GM12878 (cell line): Measurements from ENCODE around the gene SLC6A20. TPM values are rescaled to one million over a fixed set of nuclear protein-coding genes. Genes with fewer than 3 reads are reported as not detected.
A peak's percentile ranks its signal among the peaks of the same experiment; 100 is the strongest.

Experiments used
- ATAC-seq: fragments of 200-7000 bp; cut with Tn5 transposase; 3 replicates; pipeline ENCODE4 v1.9.1; 2020; ENCODE audit warnings: mild to moderate bottlenecking, moderate library complexity
- BruUV-seq: library from RNA; stranded (reverse); fragments of 400-500 nt; replicated peaks from 2 replicates; lab custom pipeline; 2021; lab: Mats Ljungman, UMichigan
- CTCF ChIA-PET: fragments of 300-600 bp; sonication (Branson Sonifier 250); formaldehyde crosslinking; extraction: SDS; loops from one replicate; lab custom pipeline; 2021; ENCODE audit warnings: inconsistent platforms; lab: Yijun Ruan, JAX
- POLR2A ChIA-PET: fragments of 350-600 bp; formaldehyde crosslinking; extraction: SDS; loops from one replicate; lab custom pipeline; 2021; ENCODE audit warnings: inconsistent platforms; lab: Charles Lee
- RAD21 ChIA-PET: fragments of 300-600 bp; sonication (Branson Sonifier 250); formaldehyde crosslinking; loops from one replicate; lab custom pipeline; 2023; ENCODE audit warnings: antibody characterized with exemption; ENCODE audit not compliant: unreplicated experiment; lab: Charles Lee
- SMC1A ChIA-PET: fragments of 300-600 bp; sonication (Branson Sonifier 250); formaldehyde crosslinking; loops from one replicate; lab custom pipeline; 2023; ENCODE audit not compliant: unreplicated experiment, uncharacterized antibody; lab: Charles Lee
- DNase-seq: peaks from one replicate; pipeline ENCODE4 v3.0.0-alpha.2; 2011; ENCODE audit warnings: low read depth, low spot score
- FAIRE-seq: peaks from 3 replicates; lab custom pipeline; 2011; peaks lifted over from hg19 to GRCh38; lab: Jason Lieb, UNC
- H2AFZ ChIP-seq: 2 replicates; pipeline ENCODE4 v1.6.0; 2011; ENCODE audit warnings: low read depth, low read length, control low read depth; ENCODE audit not compliant: control insufficient read depth
- H3K27ac ChIP-seq: 2 replicates; pipeline ENCODE4 v1.5.1; 2011; ENCODE audit warnings: control low read depth; ENCODE audit not compliant: control insufficient read depth, insufficient read depth
- H3K27me3 ChIP-seq, 2 experiments: replicated peaks in 1 of 2; 2 replicates each; pipeline versions ENCODE4 v1.6.0 to v1.6.1; 2011; ENCODE audit warnings: low read length in 1 of 2; ENCODE audit not compliant: control insufficient read depth in 2 of 2, insufficient read depth in 2 of 2
- H3K36me3 ChIP-seq, 2 experiments: 2 replicates each; pipeline ENCODE4 v1.5.1; 2011; ENCODE audit warnings: low read length in 1 of 2; ENCODE audit not compliant: control insufficient read depth in 2 of 2, insufficient read depth in 2 of 2
- H3K4me1 ChIP-seq: 2 replicates; pipeline ENCODE4 v1.6.1; 2011; ENCODE audit warnings: mild to moderate bottlenecking, low read length, moderate library complexity, mixed read lengths; ENCODE audit not compliant: control insufficient read depth, insufficient read depth
- H3K4me2 ChIP-seq: 2 replicates; pipeline ENCODE4 v1.6.0; 2011; ENCODE audit warnings: control low read depth; ENCODE audit not compliant: control insufficient read depth, insufficient read depth
- H3K4me3 ChIP-seq: fragments of 200-600 bp; sonication (generic); 2 replicates; pipeline ENCODE4 v1.5.1; 2016
- H3K79me2 ChIP-seq: 2 replicates; pipeline ENCODE4 v1.6.0; 2011; ENCODE audit warnings: low read length; ENCODE audit not compliant: control insufficient read depth, insufficient read depth
- H3K9ac ChIP-seq: 2 replicates; pipeline ENCODE4 v1.8.0; 2011; ENCODE audit warnings: low read length, control low read depth, mixed read lengths; ENCODE audit not compliant: control insufficient read depth, insufficient read depth
- H3K9me3 ChIP-seq: replicated peaks from 3 replicates; pipeline ENCODE4 v1.5.1; 2011; ENCODE audit warnings: mild to moderate bottlenecking, low read length; ENCODE audit not compliant: control insufficient read depth, insufficient read depth
- H4K20me1 ChIP-seq: 2 replicates; pipeline ENCODE4 v1.6.0; 2011; ENCODE audit not compliant: control insufficient read depth, insufficient read depth
- BMI1 ChIP-seq: fragments of 450-650 bp; IDR thresholded peaks from 2 replicates; pipeline ENCODE4 v1.6.1; 2016; ENCODE audit warnings: mild to moderate bottlenecking, moderate library complexity, borderline replicate concordance
- CBX3 ChIP-seq: fragments of 200-600 bp; sonication (generic); IDR thresholded peaks from 2 replicates; pipeline ENCODE4 v1.6.1; 2016; ENCODE audit warnings: low read depth, borderline replicate concordance
- CUX1 ChIP-seq: IDR thresholded peaks from 2 replicates; pipeline ENCODE4 v1.6.1; 2012; ENCODE audit warnings: improper control_type of control experiment, low read depth, low read length; ENCODE audit not compliant: insufficient replicate concordance
- ETV6 ChIP-seq, 2 experiments: fragments of 450-650 bp in 1 of 2; IDR thresholded peaks in 1 of 2; conservative IDR thresholded peaks in 1 of 2; 2 replicates each; pipeline ENCODE4 v1.6.1; 2014; ENCODE audit warnings: antibody characterized with exemption in 1 of 2, borderline replicate concordance in 1 of 2, low read depth in 1 of 2, mild to moderate bottlenecking in 1 of 2, moderate library complexity in 1 of 2
- SMARCA5 ChIP-seq: fragments of 450-650 bp; IDR thresholded peaks from 2 replicates; pipeline ENCODE4 v1.6.1; 2017; ENCODE audit warnings: mild to moderate bottlenecking
- SREBF2 ChIP-seq: IDR thresholded peaks from 2 replicates; pipeline ENCODE4 v1.6.1; 2012; ENCODE audit warnings: mild to moderate bottlenecking, low read length
- WGBS: methylation state at CpG from one replicate; pipeline ENCODE4 v1.1.6; 2016; ENCODE audit warnings: low lambda C conversion rate; ENCODE audit not compliant: insufficient replicate concordance, insufficient coverage; ENCODE audit errors: missing lambda C conversion rate; 5-methylcytosine and 5-hydroxymethylcytosine counted together
- in situ Hi-C: fragments of 300-500 bp; cut with MboI; formaldehyde crosslinking; loops from 9 replicates; pipeline ENCODE4 v1.14.3; 2018; ENCODE audit warnings: mixed read lengths
- intact Hi-C: fragments of 100-400 bp; cut with micrococcal nuclease; formaldehyde crosslinking; loops from one replicate; pipeline ENCODE4 v1.14.2; 2022; ENCODE audit not compliant: unreplicated experiment
- polyA plus RNA-seq, 11 experiments: library from polyadenylated mRNA; depleted of rRNA in 4 of 11; unstranded in 6 of 11; stranded (reverse) in 5 of 11; fragments of >200 nt; fragmentation: Nextera tagmentation in 4 of 11; fragmentation: Illumina TruSeq in 1 of 11; extraction: Ambion mirVana in 4 of 11; extraction: Trizol in 1 of 11; gene quantifications; 1 replicate in 1 of 11; 2 replicates in 10 of 11; pipeline versions ENCODE4 v1.2.1 to v1.2.3, GENCODE V29; 2011 to 2016; ENCODE audit warnings: inconsistent platforms in 2 of 11, missing spikeins in 2 of 11, low read depth in 1 of 11
- total RNA-seq, 4 experiments: library from RNA; depleted of rRNA in 3 of 4; stranded (reverse); fragments of >200 nt in 3 of 4; fragmentation: Illumina TruSeq in 1 of 4; extraction: Trizol in 1 of 4; gene quantifications; 2 replicates each; pipeline versions ENCODE4 v1.2.1 to v1.2.3, GENCODE V29; 2013 to 2021

Gene SLC6A20
- total and polyA plus RNA-seq, 10 of the 15 experiments (the other 5 are each of a cell fraction or from before 2014, with no cell fraction given), result 0.31 to 4.1 (median 1.1) TPM

- TF ChIP-seq CUX1, result no peak
- TF ChIP-seq CBX3, result no peak
- TF ChIP-seq SREBF2, result no peak
These were observed 734 bp upstream of the SLC6A20 start (continued) for GRCh38 chr3:45796902-45797637.

DNA sequence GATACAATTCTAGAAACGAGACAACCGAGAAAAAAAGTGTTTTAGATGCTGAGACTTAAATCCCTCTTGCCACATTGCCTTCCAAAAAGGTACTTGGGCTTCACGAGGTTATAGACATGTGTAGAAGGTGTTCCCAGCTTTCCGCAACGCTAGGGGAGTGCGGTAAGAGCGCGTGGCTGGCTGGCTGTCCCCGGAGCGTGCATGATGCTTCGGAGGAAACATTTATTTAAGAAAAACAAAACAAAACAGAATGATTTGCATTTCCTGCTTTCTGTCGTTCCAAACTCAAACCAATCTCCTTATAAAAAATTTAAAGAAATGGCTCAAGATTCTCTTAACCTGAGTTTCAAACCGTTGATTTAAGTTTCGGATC, 841 bp downstream of the SLC6A20 start:
- POLR2A ChIA-PET, result no interaction called here

More for the DNA sequence above, 841 bp downstream of the SLC6A20 start:
- peak overlapping the region; percentile 45 for H3K4me2 ChIP-seq
- H3K36me3 ChIP-seq, result no peaks in the 10 kb centered on the region
- DNase-seq (no peak), FAIRE-seq (no peak), ATAC-seq (no peak)
- in situ Hi-C loops, result no loop called here
- BruUV-seq, result no TSS peak
- peaks cover 5% of the 10 kb centered on the region for H3K4me1 ChIP-seq
- no peaks in the 10 kb centered on the region for H4K20me1 ChIP-seq
- no peak overlapping the region for H3K9ac ChIP-seq
- ChIA-PET SMC1A (no interaction called here), RAD21 (no interaction called here), CTCF (interaction anchor here (0.9 to 1.6 kb wide), 2 partner anchors 35 to 134 kb away, joined by 3 to 6 read pairs; no protein-coding TSS in a partner anchor)
- peak overlapping the region; percentile 28; the same call in 1 of the 2 replicates for H3K4me3 ChIP-seq
- intact Hi-C loops, result no loop called here
- H3K27me3 ChIP-seq, result peaks cover 2 to 17% of the 10 kb centered on the region in 2 experiments; a peak in 3 of 4 replicates
- H3K79me2 ChIP-seq, result no peaks in the 10 kb centered on the region
- no peak overlapping the region for H3K27ac ChIP-seq
- WGBS, result 48% methylated on average over 14 of the region's 14 CpGs
- H3K9me3 ChIP-seq, result no peaks in the 10 kb centered on the region
- TF ChIP-seq BMI1 (peak; percentile 82), ETV6 (conservative IDR thresholded peaks at IDR 0.05 in 1 of 2, IDR thresholded peaks at IDR 0.05 in 1 of 2; ENCODE audit: borderline replicate concordance in 1 of 2, low read depth in 1 of 2) (no peak), SMARCA5 (no peak)
- H2AFZ ChIP-seq, result no peak overlapping the region
